ENCODE results near the gene RBM44.

DNA sequence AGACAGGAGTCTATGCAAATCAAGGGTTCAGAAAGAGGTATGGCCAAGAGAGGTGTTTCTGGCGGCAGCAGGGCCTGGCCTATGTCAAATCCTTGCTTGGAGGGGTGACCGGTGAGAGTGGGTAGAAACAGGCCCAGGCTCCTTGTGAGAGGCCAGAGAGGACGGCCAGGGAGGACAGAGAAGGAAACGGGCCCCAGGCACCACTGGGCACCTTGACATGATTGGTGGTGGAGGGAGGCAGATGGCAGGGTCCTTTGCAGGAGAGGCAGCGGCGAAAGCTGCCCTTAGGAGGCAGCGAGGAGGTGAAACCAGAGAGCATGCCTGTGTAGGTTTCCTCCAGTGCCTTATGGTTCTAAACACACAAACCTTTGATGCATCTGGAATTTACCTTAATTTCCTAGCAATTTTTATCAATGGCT is 67.1 kb downstream of the RBM44 start:
- no peak for TF ChIP-seq POLR2AphosphoS5 (IDR thresholded peaks at IDR 0.05; ENCODE audit: low read depth)
- TF ChIP-seq, protein P1, sequence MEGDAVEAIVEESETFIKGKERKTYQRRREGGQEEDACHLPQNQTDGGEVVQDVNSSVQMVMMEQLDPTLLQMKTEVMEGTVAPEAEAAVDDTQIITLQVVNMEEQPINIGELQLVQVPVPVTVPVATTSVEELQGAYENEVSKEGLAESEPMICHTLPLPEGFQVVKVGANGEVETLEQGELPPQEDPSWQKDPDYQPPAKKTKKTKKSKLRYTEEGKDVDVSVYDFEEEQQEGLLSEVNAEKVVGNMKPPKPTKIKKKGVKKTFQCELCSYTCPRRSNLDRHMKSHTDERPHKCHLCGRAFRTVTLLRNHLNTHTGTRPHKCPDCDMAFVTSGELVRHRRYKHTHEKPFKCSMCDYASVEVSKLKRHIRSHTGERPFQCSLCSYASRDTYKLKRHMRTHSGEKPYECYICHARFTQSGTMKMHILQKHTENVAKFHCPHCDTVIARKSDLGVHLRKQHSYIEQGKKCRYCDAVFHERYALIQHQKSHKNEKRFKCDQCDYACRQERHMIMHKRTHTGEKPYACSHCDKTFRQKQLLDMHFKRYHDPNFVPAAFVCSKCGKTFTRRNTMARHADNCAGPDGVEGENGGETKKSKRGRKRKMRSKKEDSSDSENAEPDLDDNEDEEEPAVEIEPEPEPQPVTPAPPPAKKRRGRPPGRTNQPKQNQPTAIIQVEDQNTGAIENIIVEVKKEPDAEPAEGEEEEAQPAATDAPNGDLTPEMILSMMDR (IDR thresholded peaks at IDR 0.05; ENCODE audit: insufficient read depth, low read length): no peak
- TF ChIP-seq, protein P2, sequence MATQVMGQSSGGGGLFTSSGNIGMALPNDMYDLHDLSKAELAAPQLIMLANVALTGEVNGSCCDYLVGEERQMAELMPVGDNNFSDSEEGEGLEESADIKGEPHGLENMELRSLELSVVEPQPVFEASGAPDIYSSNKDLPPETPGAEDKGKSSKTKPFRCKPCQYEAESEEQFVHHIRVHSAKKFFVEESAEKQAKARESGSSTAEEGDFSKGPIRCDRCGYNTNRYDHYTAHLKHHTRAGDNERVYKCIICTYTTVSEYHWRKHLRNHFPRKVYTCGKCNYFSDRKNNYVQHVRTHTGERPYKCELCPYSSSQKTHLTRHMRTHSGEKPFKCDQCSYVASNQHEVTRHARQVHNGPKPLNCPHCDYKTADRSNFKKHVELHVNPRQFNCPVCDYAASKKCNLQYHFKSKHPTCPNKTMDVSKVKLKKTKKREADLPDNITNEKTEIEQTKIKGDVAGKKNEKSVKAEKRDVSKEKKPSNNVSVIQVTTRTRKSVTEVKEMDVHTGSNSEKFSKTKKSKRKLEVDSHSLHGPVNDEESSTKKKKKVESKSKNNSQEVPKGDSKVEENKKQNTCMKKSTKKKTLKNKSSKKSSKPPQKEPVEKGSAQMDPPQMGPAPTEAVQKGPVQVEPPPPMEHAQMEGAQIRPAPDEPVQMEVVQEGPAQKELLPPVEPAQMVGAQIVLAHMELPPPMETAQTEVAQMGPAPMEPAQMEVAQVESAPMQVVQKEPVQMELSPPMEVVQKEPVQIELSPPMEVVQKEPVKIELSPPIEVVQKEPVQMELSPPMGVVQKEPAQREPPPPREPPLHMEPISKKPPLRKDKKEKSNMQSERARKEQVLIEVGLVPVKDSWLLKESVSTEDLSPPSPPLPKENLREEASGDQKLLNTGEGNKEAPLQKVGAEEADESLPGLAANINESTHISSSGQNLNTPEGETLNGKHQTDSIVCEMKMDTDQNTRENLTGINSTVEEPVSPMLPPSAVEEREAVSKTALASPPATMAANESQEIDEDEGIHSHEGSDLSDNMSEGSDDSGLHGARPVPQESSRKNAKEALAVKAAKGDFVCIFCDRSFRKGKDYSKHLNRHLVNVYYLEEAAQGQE (IDR thresholded peaks at IDR 0.05; ENCODE audit: insufficient replicate concordance, low read depth): no peak
